ENCODE results near the gene KIRREL3.
A peak's percentile ranks its signal among the peaks of the same experiment; 100 is the strongest.

KIRREL3 gene

DNA sequence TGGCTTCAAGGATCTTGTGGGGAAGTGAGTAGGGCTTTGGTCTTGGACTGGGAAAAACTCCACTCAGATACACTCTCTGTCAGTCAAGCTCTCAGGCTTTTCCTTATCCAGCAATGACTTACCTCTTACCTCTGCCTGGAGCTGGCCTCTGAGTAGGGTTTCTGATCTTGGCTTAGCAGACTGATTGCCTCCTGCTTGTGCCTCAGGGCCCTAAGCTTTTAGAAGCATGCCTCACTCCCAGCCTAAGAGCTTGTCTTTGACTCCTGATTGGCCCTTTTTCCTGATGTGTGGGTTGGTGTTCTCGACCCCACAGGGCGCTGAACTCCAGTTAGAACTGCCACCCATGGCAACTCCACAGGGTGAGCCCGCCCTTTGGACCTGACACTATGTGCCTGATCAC lies 370.1 kb downstream of the KIRREL3 start:
- no peak for DNase-seq

DNA sequence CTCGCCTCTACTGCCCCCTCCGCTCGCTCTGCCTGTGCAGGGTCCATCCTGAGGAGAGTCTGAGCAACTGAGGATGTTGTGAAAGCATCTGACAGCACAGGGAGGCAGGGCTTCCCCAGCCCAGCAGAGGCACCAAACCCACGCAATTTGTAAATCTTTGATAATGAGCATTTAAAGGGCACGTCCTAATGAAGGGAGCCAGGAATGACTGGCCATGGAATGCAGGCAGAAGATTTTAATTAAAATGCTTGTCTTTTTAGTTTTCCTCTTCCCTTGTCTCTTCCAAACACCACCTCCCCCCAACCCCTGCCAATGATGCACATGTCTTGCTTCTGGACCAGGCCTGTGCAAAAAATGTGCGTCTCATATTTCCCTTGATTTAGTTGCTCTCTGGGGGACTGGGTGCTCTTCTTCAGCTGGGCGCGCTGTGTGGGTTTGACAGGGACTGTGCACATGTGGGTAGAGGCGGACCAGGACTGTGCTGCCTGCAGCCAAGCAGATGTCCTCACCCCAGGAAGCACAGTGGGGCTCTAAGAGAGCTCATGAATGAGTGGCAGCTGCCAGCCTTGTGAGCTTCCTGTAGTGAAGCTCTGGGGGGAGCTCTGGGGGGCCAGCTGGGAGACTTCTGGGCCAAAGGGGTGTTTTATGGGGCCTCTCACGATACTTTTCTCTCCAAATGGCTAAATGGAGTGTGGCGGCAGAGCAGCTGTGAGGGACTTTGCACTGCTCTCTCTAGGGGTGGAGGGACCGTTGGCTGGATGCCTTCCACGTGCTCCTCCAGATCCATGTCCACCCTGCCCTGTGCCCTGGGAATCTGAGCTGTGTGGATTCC lies 371.6 kb downstream of the KIRREL3 start:
- DNase-seq: peak; percentile 95

DNA sequence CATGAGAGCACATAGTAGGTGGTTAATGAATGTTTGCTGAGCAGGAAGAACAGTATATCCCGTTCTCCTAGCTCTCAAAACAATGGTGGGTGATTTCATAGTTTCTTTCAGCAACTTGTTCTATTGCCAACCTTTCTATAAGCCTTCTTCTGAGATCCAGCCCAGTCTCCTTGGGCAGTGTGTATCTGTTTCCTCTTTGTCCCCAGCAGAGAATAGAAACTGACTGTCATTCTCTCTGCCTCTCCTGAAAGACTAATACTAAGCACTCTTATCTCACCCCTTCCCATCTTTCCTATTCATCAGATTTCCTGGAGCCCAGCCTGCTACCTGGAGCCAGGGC lies 372.1 kb downstream of the KIRREL3 start:
- no peak for DNase-seq

DNA sequence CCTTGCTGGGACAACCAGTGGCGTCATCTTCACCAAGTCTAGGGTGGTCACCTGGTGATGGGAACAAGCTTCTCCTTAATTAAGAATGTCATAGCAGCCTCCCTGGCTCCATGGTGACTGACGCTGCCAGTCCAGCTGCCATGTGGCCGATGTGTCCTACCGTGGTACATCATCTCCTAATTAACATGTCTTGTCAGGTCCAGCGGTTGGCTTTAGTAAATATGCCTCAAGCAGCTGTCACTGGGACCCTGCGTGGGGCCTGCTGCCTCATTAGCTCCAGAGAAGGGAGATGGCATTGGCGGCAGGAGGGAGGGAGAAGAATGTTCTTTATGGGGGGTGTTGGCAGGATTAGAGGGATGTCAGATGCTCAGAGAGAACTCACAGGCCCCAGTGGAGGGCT lies 373.1 kb downstream of the KIRREL3 start:
- no peak for DNase-seq

DNA sequence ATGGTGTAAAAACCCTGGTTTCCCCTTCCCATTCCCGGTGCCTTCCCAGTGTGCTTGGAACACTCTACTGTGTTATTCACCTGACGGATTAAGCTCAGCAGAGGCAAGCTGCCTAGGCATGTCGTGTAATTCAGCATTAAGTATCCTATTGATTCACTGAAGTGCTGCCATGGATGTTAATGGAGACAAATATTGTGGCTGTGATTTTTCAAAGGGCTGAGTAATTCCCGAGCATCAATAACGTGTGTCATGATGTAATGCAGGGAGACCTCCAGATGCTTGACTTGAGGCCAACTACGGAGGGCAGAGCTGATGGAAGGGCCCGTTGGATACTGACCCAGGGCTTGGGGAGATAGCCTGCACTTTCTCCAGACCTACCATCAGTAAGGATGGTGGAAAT lies 376.1 kb downstream of the KIRREL3 start:
- DNase-seq: no peak

DNA sequence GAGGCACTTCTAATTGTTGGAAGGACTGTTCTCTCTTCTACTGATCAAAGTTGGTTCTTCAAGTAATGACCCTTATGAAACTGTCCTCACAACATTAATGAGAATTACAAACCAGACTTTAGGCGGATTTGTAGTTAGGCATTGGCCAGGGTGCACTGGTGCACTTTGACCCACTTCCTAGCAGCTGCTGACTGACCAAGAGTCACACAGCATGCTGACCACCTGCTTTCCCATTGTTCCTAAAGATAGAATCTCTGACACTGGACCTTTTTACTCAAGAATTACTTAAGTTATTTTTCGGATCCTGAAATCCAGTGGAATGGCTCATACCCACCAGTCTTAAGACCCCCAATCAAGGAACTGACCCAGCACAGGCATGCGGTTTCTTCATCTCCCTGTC lies 381.1 kb downstream of the KIRREL3 start:
- DNase-seq: no peak

DNA sequence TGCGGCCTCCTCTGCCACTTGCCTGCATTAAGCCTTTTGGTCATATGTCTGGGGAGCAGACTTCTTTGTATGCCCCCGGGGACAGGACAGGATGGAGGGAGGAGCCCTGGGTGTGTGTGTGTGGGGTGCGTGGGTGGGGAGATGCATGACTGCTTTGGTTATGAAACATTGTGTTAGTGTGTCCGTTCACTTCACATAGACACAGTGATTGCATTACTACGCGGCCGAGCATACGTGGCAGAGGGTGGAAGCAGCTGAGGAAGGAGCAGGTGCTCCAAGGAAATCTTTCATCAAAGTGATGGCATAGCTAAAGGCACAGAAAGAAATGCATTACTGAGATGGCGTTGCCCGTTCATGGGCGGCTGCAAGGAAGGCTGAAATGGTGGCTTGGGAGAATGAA lies 384.7 kb downstream of the KIRREL3 start:
- DNase-seq: no peak

DNA sequence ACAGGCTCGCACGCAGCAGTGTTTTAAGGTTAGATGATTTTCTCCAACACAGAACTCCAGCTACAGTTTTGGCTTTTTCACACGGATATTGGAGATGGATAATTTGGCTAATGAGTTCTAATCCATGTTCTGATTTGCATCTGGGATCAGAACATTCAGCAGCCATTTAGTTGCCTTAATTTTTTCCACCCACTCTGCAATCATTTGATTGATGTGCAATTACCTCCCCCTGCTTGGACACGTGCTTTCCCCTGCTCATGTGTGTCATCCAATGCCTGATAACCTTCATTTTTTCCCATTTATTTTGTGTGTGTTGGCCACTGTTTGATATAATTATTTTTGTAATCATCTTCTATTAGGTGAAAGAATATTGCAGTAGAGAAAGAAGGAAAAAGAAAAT lies 387.3 kb downstream of the KIRREL3 start:
- DNase-seq: no peak

DNA sequence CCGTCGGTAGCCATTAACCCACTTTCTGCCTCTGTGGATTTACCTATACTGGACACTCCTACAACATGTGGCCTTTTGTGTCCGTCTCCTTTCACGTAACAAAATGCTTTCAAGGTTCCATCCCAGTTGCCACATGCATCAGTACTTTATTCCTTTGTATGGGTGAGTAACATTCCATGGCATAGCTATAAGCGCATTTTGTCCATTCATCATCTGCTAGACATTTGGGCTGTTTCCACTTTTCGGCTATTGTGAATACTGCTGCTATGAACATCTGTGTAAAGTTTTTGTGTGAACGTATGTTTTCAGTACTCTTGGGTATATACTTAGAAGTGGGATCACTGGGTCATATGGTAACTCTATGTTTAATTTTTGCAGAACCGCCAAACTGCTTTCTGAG lies 387.9 kb downstream of the KIRREL3 start:
- DNase-seq: peak; percentile 49

DNA sequence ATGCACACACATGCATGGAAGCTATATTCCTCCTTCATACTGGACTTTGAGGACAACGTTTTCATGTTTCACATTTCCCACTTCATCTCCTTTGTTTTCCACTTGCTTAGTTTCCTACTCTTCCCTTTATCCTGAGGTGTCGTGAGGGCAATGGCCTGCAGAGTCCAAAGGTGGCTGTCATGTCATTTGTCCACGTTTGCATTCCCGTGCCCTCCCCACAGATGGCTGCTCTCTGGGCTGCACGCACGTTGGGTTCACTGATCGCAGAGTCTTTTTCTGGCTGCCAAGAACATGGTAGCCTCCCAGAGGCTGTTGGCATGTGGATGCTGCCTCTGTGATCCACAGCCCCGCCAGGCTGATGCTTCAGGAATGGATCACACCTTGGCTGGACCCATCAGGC lies 389.1 kb downstream of the KIRREL3 start:
- DNase-seq: no peak

DNA sequence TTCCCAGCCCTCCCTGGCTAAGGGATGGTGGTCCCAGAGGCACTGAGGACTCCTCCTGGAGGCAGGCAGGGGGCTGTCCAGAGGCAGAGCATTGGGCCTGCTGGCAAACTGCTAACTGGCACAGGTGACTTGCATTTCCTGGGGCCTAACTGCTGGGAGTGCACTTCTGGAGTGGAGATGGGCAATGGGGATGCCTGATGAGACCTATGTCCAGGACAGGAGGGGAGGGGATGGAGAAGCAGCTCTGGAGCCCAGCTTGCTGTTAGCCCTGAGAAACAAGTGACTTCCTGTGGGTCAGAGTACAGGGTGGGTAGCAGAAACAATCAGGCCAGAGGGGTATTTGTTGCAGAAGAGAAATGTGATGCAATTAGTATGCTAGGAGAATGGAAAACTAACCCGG lies 391.9 kb downstream of the KIRREL3 start:
- DNase-seq: no peak

DNA sequence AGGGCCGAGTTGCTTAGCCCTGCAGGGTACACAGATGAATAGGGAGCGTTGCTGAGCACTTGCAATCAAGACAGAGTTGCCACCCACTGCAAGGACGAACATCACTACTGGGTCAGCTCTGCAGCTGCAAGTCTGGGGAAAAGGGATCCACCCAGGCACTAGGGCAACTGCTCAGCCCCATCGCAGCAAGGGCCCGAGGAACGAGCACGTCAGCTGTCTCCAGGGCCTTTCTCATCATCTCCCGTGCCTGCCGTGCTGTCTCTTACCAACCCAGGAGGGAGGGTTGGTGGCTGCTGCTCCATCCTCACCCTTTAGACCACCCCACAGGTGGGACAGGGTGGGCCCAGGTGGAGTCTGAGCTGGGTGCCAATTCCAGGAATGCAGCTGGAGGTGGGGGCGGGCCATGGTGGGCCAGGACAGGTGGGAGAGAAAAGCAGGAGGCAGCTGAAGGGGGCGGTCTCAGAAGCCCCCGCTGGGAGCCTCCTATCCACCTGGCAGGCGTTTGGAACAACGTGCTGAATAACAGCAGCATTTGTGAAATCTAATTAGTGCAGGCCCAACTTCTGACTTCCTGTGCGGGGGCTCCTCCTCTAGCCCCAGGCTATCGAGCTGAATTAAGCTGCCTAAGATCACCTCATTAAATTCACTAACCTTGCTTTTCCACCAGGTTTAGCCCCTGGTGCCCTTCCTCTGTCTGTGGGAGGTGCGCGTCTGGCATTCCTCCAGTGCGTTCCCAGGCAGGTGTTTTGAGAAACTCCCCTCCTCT lies 392.6 kb downstream of the KIRREL3 start:
- no peak for DNase-seq

DNA sequence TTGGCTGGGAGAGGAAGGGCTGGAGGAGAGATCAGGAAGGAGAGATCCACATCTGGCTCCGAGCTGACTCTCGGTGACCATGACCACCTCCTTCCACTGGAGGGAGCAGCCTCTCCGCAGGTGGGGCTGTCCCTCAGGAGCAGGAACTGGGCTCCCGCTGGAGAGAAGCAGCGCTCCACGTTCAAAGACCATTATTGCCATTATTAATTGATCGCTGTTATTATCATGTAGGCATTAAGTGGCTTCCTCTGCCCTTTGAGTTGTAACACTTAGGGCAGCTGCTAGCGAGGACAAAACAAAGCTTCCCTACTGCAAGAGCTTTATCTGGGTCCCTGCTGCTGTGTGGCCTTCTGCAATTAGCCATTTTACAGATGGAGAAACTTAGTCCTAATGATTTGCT lies 393.2 kb downstream of the KIRREL3 start:
- peak; percentile 76 for DNase-seq

DNA sequence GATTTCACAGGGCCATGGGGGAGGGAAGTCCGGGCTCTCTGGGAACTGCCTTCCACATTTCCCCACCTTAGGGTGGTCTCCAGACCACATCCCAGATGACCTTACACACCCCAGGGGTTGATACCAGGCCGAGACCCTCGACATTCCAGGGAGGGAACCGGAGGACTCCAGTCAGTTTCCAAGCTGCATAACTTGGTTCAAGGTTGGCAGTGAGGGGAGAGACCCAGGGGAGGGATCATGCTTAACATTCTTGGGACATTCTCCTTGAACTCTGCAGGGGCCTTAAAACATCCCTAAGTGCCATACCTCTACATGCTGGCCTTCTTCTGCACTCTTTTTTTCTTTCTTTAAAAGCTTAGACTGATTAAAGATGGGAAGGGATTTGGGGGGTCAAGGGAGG lies 394.1 kb downstream of the KIRREL3 start:
- no peak for DNase-seq

DNA sequence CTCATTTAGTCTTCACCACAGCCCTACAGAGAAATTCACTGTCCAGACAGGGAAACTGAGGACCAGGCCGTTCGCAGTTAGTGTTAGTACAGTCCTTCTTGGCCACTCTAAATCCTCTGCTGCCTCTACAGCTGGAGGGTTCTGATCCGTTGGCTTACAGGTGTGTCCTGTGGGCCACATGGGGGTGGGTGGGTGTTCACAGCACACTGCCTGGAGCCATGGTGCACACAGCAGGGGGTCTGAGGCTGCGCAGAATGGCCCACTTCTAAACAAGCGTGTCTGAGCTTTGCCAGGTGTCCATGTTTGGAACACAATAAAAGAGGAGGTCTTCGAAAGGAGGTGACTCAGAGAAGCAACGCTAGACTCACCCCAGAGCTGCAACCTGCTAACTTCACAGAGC lies 396.1 kb downstream of the KIRREL3 start:
- DNase-seq: no peak

DNA sequence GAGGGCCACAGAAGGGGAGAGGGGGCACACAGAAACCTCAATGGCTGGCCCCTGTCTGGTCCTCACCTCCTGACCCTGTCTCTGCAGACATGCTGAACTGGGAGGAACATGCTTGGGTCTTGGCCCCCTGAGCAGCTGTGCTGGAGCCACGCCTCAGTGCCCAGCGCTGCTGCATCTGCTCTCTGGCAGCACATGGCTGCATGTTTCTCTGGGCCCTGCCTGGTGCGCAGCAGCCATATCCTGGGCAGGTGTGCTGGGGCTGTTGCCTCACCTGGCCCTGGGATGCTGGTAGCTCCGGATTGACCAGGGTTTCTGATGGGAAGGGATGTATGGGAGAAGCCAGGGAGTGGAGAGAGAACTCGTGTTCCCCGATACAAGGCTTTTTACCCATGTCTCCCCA lies 397.1 kb downstream of the KIRREL3 start:
- DNase-seq: no peak

DNA sequence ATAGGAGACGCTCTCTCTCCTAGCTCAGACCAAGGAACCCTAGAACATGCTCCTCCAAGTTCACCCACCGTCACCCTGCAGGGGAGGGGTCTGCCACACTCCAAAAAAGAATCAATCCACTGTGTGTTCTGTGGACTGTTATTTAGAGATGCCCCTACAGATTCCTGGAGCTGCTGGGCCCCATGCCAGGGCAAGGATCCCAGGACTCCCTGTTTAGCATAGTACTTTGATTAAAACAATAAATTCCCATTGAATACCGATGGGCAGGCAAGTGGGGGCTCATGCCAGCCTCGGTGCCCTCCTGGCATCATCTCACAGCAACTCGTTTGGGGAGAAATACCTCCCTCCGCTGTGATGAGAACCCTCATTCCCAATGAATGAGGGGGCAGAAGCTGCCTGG lies 397.6 kb downstream of the KIRREL3 start:
- no peak for DNase-seq

DNA sequence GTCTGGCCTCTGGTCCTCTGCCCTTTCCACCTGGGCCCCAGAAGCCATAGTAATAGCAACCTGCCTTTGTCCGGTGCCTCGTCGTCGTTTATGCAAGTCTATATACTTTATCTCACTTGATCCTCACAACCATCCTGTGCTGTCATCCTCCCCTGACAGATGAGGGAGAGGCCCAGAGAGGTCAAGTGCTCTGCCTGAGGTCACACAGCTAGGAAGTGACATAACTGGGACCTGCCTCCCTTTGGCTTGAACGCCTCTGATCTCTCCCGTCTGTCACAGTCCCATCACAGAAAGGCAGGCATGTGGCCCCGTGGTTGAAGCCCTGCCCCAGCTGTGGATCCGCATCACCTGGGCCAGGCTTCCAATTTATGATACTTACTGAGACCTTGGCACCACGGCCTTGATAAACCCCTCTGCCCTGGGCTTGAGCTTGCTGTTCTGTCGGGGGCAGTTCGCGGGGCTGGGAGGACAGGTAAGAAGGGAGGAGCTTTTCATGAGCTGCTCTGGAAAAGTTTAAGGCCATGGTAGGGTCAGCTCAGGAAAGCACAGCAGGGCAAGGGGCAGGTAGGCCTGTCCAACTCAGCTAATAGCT lies 398.1 kb downstream of the KIRREL3 start:
- DNase-seq: no peak

DNA sequence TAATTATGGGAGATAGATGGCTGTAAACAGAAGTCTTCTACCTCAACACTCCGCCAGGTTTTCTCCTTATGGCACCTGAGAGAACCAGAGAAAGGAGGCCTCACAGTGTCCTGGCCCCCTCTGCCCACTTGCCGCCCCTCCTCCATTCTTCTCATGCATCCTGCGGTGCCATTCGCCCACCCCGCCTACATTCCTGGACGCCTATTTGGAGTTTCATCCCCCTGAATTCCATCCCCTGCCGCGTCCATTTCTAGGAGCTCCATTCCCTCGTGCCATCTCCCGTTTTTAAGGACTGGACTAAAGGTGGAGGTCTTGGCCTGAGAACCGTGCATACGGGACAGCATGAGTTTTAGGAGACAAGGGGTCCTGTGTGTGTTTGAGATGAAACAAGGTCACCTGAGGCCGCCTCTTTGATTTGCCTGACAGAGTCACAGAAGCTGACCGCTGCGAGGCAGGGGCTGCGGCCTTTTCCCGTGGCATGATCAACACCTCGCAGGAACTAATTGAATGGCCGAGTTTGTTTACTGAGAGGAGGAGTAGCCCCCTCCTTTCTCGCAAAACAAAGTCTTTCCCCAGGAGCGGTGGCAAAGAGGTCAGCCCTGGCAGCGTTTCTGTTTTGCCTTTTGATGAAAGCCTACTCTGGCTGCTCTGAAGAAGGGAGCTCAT lies 398.9 kb downstream of the KIRREL3 start:
- no peak for DNase-seq

DNA sequence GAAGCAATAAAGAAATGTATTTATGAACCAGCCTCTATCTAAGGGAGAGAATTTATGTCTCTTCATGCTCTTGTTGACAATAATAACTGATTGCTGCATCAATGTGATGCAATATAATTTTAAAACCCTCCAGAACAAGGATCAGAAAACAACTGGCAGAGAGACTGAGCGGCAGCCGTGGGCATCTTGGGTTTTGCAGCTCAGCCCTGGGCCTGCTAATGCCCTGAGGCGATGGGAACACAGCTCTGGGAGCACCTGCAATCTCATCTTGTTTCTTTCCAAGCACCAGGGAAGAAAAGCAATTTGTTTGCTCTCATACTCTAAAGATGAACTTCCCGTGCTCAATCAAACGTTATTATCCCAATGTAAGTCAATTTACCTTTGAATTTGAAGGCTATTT lies 399.4 kb downstream of the KIRREL3 start:
- no peak for DNase-seq

DNA sequence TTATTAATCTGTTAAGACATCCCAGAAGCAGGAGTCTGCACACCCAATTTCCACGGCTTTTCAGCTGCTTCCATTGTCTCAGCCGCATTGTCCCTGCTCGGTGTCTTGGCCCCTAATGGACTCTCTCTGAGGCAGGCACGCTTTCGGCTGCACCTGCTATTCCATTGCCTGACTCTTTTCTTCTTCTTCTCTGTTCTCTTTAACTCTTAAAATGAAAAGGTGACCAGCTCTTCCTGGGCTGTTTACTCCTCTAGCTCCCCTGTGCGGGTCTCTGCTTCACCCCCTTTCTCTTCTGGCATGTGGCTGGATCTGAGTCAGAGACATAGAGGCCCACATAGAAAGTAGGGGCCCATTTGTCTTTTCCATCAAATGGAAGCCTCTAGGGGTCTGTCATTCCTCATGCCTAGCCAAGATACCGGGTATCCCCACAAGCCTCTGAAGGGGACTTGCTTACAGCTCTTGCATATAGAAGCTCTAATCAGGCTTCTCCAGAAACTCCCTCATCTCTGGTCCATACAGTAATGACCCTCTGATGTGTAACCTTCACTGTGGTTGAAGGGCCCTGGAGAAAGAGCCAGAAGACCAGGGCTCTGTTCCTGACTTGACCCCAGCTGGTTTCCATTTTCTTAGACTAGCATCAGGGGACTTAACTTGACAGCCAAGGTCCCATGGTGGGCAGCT lies 401.2 kb downstream of the KIRREL3 start:
- no peak for DNase-seq

DNA sequence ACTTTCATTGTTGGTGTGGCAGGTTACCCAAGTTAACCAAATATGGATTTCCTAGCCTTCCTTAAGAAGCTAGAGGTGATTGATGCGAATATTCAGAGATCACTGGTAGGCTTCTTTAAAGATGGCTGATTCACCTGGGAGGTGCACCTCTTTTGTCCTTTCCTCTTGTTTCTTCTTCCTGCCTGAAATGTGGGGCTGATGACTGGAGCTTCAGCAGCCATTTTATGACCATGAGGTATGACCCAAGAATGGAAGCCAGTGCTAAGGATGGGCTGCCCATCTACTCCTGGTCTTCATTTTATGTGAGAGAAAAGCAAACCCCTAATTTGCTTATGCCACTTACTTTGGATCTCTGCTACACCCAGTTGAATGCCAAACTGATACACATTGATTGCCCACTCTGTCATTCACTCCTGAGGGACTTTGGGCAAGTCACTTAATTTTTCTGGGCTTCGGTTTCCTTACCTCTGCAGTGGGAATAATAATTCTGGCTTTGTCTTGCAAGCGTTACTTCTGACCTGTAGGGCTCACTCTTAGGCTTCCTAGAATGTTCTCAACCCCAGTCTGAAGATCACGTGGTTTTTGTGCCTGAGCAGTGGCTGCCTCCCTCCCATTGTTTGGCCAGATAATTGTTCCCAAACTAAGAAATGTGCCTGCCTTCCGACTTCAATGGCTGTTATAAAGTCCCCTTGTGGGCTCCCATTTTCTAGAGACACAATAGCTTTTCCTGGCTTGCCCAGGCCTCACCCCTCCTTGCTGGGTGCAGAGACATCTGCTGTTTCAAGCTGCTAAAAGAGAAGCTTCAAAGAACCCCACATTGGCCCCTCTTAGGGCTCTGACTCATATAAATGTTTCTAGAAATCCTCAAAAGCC lies 402.0 kb downstream of the KIRREL3 start:
- DNase-seq: no peak

Data from fibroblast of skin of scalp (primary cell).